ENCODE results near the gene COL4A1.

COL4A1 gene

GRCh38 chr13:110234532-110234931 is 72.4 kb downstream of the COL4A1 start:
- no peak for DNase-seq

GRCh38 chr13:110233951-110234280 is 73.0 kb downstream of the COL4A1 start:
- no peak for DNase-seq

GRCh38 chr13:110233181-110233950 is 73.6 kb downstream of the COL4A1 start:
- DNase-seq: no peak

GRCh38 chr13:110232756-110233155 is 74.2 kb downstream of the COL4A1 start:
- no peak for DNase-seq

- DNase-seq: no peak
Measured at GRCh38 chr13:110232142-110232541, 74.8 kb downstream of the COL4A1 start.

GRCh38 chr13:110231348-110232047 is 75.5 kb downstream of the COL4A1 start:
- no peak for DNase-seq

GRCh38 chr13:110230661-110231347 is 76.2 kb downstream of the COL4A1 start:
- DNase-seq: no peak

- DNase-seq: no peak
Measured at GRCh38 chr13:110229905-110230563, 76.9 kb downstream of the COL4A1 start.

- DNase-seq: no peak
Measured at GRCh38 chr13:110228936-110229904, 77.7 kb downstream of the COL4A1 start.

- no peak for DNase-seq
Measured at GRCh38 chr13:110227864-110228643, 78.9 kb downstream of the COL4A1 start.

- DNase-seq: no peak
Measured at GRCh38 chr13:110227416-110227815, 79.5 kb downstream of the COL4A1 start.

- no peak for DNase-seq
Measured at GRCh38 chr13:110225609-110226574, 81.1 kb downstream of the COL4A1 start.

GRCh38 chr13:110225003-110225402 is 82.0 kb downstream of the COL4A1 start:
- no peak for DNase-seq

GRCh38 chr13:110224519-110224918 is 82.4 kb downstream of the COL4A1 start:
- no peak for DNase-seq

GRCh38 chr13:110221406-110222117 is 85.4 kb downstream of the COL4A1 start:
- no peak for DNase-seq

GRCh38 chr13:110220471-110220870 is 86.5 kb downstream of the COL4A1 start:
- no peak for DNase-seq

GRCh38 chr13:110218581-110219201 is 88.3 kb downstream of the COL4A1 start:
- no peak for DNase-seq

GRCh38 chr13:110217811-110218210 is 89.1 kb downstream of the COL4A1 start:
- no peak for DNase-seq

- DNase-seq: no peak
Measured at GRCh38 chr13:110217085-110217484, 89.9 kb downstream of the COL4A1 start.

Data from activated CD8-positive, alpha-beta memory T cell treated with anti-CD3 and anti-CD28 coated beads for 24 hours (primary cell).